ENCODE data around the gene GBX1.

The GBX1 gene

GRCh38 chr7:151142686-151143040, 24.8 kb downstream of the GBX1 start:
- intact Hi-C loops (cut with DNase I), result no loop called here

GRCh38 chr7:151141855-151142685, 25.4 kb downstream of the GBX1 start:
- intact Hi-C loops (cut with DNase I), result no loop called here
- DNase-seq, result peak in 3 of 10 donors; percentile 60 to 85 (median 69)

More at GRCh38 chr7:151142686-151143040, 24.8 kb downstream of the GBX1 start:
- peak in 9 of 10 donors; percentile 66 to 97 (median 80) for DNase-seq

GRCh38 chr7:151141311-151141854, 26.1 kb downstream of the GBX1 start:
- intact Hi-C loops (cut with DNase I), result no loop called here
- DNase-seq, result peak in 4 of 10 donors; percentile 8 to 84 (median 60)

- intact Hi-C loops (cut with DNase I), result no loop called here
- peak in 2 of 10 donors; percentile 37 to 52 for DNase-seq
These were observed 26.7 kb downstream of the GBX1 start for GRCh38 chr7:151140826-151141225.

- peak in 3 of 10 donors; percentile 6 to 48 (median 29) for DNase-seq
- intact Hi-C loops (cut with DNase I), result no loop called here
These were observed 27.7 kb downstream of the GBX1 start for GRCh38 chr7:151139791-151140190.

- intact Hi-C loops (cut with DNase I), result no loop called here
- peak in 4 of 10 donors; percentile 5 to 81 (median 74) for DNase-seq
These were observed 28.3 kb downstream of the GBX1 start for GRCh38 chr7:151139071-151139790.

- DNase-seq, result peak in 3 of 10 donors; percentile 4 to 59 (median 54)
- intact Hi-C loops (cut with DNase I), result no loop called here
These were observed 29.2 kb downstream of the GBX1 start for GRCh38 chr7:151138153-151138851.

GRCh38 chr7:151137791-151138152, 29.7 kb downstream of the GBX1 start:
- peak in 3 of 10 donors; percentile 1 to 56 (median 47) for DNase-seq
- intact Hi-C loops (cut with DNase I), result no loop called here

GRCh38 chr7:151137076-151137675, 30.3 kb downstream of the GBX1 start:
- DNase-seq, result peak in 6 of 10 donors; percentile 1 to 72 (median 24)
- intact Hi-C loops (cut with DNase I), result no loop called here

- intact Hi-C loops (cut with DNase I), result no loop called here
- DNase-seq, result peak in 2 of 10 donors; percentile 31 to 72
These were observed 31.3 kb downstream of the GBX1 start for GRCh38 chr7:151135866-151136843.

- peak in 3 of 10 donors; percentile 4 to 69 (median 47) for DNase-seq
- intact Hi-C loops (cut with DNase I), result no loop called here
These were observed 32.0 kb downstream of the GBX1 start for GRCh38 chr7:151135525-151135845.

- intact Hi-C loops (cut with DNase I), result no loop called here
- DNase-seq, result peak in 3 of 10 donors; percentile 33 to 76 (median 62)
These were observed 32.6 kb downstream of the GBX1 start for GRCh38 chr7:151134743-151135524.

- intact Hi-C loops (cut with DNase I), result no loop called here
- DNase-seq, result peak in 4 of 10 donors; percentile 5 to 62 (median 59)
These were observed 33.3 kb downstream of the GBX1 start for GRCh38 chr7:151133986-151134742.

GRCh38 chr7:151133266-151133985, 34.1 kb downstream of the GBX1 start:
- intact Hi-C loops (cut with DNase I), result no loop called here
- DNase-seq, result peak in 4 of 10 donors; percentile 2 to 57 (median 36)

- intact Hi-C loops (cut with DNase I), result no loop called here
- DNase-seq, result peak in 5 of 10 donors; percentile 5 to 81 (median 38)
These were observed 34.9 kb downstream of the GBX1 start for GRCh38 chr7:151132461-151133205.
